GM18858 (cell line): Measurements from ENCODE around the gene TEKT2.

Experiments used
- ATAC-seq: cut with Tn5 transposase; IDR thresholded peaks from one replicate; pipeline ENCODE4 v1.9.1; 2021; ENCODE audit not compliant: unreplicated experiment

The TEKT2 gene

GRCh38 chr1:36126797-36127500 is 43.1 kb downstream of the TEKT2 start:
- ATAC-seq, result no peak

GRCh38 chr1:36128126-36128904 is 44.4 kb downstream of the TEKT2 start:
- no peak for ATAC-seq

GRCh38 chr1:36128905-36129206 is 45.0 kb downstream of the TEKT2 start:
- ATAC-seq, result no peak

GRCh38 chr1:36132029-36132428 is 48.1 kb downstream of the TEKT2 start:
- ATAC-seq, result no peak

GRCh38 chr1:36133484-36133883 is 49.6 kb downstream of the TEKT2 start:
- no peak for ATAC-seq

- no peak for ATAC-seq
These were observed 50.1 kb downstream of the TEKT2 start for GRCh38 chr1:36134031-36134430.

GRCh38 chr1:36134505-36135329 is 50.8 kb downstream of the TEKT2 start:
- ATAC-seq, result no peak

GRCh38 chr1:36135330-36135667 is 51.4 kb downstream of the TEKT2 start:
- ATAC-seq, result no peak

GRCh38 chr1:36135796-36136195 is 51.9 kb downstream of the TEKT2 start:
- ATAC-seq, result no peak

GRCh38 chr1:36136535-36136934 is 52.6 kb downstream of the TEKT2 start:
- ATAC-seq, result no peak

- ATAC-seq, result no peak
These were observed 53.3 kb downstream of the TEKT2 start for GRCh38 chr1:36137226-36137625.

- ATAC-seq, result no peak
These were observed 53.9 kb downstream of the TEKT2 start for GRCh38 chr1:36137776-36138175.
